Glomerular endothelial cell (primary cell): ENCODE data around the gene ZNF280C. TPM values are rescaled to one million over a fixed set of nuclear protein-coding genes. Genes with fewer than 3 reads are reported as not detected.
"Not testable (repeated sequence)": the region's sequence is repeated elsewhere in the genome, so short reads cannot be mapped to it uniquely, and the experiment has no call there.

ENCODE experiments used
- DNase-seq: peaks from one replicate; pipeline ENCODE4 v3.0.0-alpha.2; 2011; ENCODE audit warnings: low read depth, low spot score; ENCODE audit errors: extremely low read depth
- total RNA-seq: library from RNA; depleted of rRNA; stranded (reverse); fragments of >200 nt; gene quantifications from 2 replicates; pipeline ENCODE4 v1.2.3, GENCODE V29; 2015

Gene ZNF280C
- total RNA-seq, 1 donor from 2014 or later: 4.5 TPM

DNA sequence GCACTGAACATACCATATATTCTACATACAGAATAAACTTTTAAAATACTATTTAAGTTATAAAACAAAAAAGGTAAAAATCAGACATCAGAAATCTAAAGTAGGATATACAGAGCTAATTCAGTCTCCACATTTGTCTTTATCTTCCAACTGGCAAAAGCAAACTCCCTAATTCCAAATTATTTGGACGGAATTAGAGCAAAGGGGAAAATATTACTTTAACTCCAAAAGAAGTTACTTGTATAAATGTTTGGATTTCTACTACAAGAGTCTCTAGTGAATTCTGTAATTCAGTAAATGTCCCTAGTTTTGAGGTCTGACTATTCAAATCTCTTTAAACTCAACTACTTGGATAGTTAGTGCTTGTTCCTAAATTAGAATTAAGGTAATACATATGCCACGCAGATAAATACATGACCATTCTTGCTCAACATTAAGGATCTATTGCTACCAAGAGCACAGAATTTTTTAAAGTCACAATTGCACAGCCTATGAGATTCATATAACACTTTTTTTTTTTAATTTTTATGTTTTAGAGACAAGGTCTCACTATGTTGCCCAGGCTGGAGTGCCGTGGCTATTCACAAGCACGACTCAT is 7.3 kb downstream of the ZNF280C start:
- no peak for DNase-seq

DNA sequence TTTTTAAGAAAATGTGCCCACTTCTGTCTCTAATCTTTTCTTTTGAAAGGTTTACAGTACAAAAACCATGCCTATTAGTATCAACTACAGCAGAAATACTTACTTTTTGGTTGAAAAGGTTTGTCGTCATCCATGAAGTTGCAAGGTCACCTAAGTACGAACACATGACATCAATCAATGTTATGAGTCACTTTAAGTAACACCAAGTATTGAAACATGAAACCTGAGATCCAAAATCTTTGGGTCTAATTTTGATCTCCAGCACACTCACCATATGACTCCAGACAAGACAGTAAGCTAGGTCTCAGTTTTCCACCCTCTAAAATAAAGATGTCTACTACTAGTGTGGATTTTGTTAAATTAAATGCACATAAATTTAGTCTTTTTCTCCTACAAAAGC is 8.4 kb downstream of the ZNF280C start:
- DNase-seq: no peak

DNA sequence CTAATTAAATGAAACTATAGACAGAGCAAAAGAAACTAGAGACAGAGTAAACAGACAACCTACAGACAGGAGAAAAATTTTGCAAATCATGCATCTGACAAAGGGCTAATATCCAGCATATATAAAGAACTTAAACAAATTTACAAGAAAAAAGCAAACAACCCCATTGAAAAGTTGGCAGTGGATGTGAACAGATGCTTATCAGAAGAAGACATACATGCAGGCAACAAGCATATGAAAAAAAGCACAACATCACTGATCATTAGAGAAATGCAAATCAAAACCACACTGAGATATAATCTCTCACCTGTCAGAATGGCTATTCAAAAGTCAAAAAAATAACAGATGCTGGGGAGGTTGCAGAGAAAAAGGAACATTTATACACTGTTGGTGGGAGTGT is 14.8 kb downstream of the ZNF280C start:
- no peak for DNase-seq

DNA sequence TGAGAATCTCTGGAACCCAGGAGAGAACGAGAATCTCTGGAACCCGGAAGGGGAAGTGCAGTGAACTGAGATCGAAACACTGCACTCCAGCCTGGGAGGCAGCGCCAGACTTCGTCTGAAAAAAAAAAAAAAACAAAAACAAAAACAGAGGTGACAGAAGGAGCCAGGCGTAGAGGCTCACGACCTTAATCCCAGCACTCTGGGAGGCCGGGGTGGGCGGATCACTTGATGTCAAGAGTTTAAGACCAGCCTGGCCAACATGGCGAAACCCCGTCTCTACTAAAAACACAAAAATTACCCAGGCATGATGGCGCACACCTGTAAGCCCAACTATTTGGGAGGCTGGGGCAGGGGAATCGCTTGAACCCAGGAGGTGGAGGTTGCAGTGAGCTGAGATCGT is 17.0 kb downstream of the ZNF280C start:
- DNase-seq: no peak

DNA sequence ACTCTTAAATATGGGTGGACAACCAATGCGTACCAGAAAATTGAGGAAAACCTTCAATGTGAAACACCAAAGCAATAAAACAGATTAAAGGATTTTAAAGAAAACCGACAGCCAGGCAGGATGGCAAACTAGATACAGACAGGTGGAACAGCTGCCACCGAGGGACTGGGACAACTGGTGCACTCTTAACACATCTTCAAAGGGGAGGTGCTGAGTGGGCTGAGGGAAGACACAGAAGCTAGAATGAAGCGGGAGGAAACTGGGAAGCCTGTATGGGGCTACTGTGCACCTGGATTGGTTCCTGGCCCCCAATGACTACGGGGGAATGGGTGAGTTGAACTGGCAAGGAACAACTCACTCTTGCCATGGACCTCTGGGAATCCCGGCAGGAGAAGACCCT is 20.7 kb downstream of the ZNF280C start:
- DNase-seq: no peak

DNA sequence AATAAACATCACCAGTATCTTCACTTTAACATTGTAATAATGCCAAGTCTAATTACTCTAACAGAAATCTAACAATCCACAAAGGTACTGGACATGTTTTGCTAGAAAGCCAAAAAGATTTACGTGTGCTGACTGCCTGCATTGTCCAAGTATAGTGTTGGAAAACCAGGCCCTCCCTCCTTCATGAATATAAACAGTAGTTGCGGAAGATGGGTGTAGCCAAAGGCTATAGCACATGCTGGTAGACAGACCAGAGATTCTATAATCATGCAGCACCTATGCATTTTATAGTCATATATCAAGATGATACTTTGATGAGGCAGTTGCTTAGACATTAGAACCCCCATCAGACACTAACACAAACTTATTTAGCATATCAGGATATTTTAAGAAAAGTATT is 22.6 kb downstream of the ZNF280C start:
- no peak for DNase-seq

DNA sequence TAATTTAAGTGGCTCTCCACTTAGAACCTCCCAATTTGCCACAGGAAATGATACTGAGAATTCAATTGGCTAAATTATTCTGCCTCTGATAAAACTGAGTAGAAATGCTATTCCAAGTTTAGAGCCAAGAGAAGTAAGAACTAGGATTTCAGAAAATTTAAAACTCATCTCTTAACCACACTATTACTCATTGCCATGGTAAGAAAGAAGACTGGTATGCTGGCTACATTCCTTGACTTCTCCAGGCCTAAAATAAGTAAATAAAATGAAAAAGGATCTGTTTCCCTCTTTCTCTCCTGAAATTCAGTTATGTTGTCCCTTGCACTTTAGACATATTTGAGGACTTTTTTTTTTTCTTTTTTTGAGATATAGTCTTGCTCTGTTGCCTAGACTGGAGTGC is 23.3 kb downstream of the ZNF280C start:
- no peak for DNase-seq

DNA sequence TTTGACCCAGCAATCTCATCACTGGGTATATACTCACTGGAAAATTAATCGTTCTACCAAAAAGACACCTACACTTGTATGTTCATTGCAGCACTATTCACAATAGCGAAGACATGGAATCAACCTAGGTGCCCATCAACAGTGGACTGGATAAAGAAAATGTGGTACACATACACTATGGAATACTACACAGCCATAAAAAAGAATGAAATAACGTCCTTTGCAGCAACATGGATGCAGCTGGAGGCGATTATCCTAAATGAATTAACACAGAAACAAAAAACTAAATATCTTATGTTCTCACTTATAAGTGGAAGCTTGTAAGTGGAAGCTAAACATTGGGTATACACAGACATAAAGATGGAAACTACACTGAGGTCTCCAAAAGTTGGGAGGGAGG is 37.5 kb downstream of the ZNF280C start:
- not testable (repeated sequence) for DNase-seq

DNA sequence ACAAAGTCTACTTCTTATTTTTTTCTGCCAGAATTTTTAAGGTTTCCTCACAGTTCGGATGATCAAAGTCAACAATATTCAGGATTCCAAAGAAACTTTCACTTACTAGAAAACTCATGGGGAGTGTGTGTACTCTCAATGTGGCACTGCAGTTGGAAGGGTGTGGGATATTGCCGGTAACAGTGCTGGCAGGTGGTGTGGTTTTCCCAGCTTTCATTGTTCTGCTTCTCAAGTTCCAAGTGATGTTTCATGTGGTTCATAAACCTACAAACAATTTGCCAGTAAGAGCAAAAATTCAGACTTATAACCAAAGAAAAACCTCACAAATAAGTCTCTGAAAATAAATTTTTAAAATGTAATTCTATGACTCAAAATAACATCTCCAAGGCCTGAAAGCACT is 39.8 kb downstream of the ZNF280C start:
- no peak for DNase-seq

DNA sequence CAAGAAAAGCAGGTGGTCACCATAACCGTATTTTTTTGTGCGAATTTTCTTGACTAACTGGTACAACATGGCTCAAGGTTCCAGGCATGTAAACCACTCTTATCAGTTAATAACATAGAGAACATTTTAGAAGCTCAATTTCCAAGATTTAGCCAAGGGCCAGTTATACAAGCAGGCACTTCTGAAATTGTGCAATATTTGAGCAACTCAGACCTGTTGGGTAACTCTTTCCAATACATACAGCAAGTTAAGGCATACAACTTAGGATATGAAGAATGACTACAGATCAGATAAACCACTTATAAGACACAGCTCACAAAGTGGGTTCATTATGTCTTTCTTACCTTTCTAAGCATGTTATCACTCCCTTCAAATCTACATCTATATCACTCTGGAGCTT is 43.9 kb downstream of the ZNF280C start:
- DNase-seq: no peak

DNA sequence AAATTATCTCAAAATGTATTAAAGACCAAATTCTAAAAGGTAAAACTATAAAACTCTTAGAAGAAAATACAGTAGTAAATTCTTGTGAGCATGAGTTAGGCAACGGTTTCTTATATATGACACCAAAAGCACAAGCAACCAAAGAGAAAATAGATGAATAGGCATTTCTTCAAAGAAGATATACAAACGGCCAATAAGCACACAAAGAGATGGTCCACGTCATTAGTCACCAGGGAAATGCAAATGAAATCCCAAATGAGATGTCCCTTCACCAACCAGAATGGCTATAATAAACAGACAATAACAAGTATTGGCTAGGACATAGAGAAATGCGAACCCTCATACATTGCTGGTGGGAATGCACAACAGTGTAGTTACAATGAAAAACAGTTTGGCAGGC is 52.4 kb downstream of the ZNF280C start:
- DNase-seq: no peak

DNA sequence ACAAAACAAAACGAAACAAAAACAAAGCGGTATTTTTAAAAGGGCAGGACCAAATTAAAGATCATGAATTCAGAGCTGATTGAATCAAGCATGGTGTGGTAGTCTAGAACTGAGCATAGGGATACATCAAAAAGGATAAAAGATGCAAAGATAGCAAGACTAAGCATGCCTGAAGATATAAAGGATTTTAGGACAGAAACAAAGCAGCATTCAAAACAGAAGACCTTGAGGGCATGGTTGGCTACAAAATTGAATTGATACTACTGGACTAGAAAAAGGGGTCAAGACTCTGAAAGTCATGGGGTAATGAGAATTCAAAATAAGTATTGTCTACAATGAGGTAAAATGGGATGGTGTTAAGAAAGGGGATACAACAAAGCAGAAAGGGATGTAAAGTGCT is 55.3 kb downstream of the ZNF280C start:
- no peak for DNase-seq

DNA sequence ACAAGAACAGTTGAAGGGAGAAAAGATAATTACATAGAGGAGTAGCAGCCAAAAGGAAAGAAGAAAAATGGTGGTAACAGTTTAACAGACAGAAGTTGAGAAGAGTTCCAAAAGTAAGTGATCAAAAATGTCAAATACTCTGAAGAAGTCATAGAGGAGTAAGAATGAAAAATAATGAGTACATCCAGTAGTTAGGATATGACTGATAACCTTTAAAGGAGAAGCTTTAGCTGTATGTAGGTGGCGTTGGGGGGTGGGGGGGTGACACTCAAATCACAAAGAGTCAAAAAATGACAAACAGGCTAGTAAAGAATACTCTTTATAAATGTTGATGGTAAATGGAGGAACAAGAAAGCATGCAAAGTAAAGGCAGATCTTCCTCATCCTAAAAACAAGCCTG is 56.3 kb downstream of the ZNF280C start:
- DNase-seq: no peak

DNA sequence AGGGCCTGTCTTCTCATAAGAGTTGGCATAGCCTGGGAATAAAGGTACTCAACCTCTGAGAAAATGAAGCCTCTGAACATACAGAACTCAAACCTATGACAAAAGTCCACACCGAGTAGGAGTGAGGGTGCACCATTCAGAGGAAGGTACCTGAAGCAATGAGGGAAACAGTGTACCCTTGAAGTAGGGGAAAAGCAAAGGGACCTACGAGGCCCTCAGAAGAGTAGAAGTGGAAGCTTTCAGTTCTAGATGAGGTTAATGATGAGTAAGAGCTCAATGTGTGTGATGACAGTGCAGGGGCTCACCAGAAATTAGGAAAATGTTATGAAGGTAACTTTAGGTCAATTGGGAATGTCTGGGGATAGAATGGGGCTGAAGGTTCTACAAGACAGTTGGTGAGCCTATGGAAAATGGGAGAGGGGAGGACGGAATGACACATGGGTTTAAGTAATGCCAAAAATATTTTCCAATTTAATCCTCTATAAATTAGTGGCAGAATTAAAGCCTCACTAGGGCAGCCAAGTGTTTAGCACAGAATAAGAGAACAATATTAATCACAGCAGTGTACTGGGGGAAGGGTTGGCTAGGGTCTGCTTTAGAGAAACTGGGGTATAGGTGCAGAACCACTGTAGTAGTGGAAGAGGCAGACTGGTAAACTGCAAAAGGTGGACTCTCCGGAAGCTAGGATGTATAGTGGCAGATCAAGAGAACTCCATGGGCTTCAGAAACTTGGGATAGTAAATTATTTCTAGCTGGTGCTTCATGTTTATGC is 57.1 kb downstream of the ZNF280C start:
- DNase-seq: no peak

DNA sequence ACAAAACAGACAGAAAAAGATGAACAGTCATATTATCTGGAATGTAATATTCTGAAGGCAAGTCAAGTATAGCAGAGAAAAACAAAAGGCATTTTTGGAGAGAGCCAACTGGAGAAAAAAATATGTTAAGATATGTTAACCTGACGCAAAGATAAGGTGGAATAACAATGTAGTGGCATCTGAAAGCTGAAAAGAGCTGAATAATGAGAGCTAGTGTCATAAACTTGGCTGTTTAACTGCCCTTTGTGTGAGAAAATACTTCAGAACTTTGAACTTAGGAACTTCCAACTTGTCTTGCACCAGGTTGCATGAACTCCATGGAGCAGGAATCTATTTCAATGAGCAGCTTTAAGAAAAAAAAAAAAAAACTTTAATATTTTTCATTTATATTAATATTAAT is 64.1 kb downstream of the ZNF280C start:
- DNase-seq: no peak

DNA sequence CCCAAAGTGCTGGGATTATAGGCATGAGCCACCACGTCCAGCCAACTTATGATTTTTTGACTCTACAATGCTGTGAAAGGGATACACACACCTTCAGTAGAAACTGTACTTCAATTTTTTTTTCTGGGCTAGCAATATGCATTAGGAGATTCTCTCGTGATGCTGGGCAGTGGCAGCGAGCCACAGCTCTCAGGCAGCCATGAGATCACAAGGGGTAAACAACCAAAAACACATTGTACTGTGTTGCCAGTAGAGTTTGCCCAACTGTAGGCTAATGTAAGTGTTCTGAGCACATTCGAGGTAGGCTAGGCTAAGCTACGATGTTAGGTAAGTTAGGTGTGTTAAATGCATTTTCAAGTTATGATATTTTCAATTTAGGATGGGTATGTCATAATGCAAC is 71.2 kb downstream of the ZNF280C start:
- DNase-seq: no peak

DNA sequence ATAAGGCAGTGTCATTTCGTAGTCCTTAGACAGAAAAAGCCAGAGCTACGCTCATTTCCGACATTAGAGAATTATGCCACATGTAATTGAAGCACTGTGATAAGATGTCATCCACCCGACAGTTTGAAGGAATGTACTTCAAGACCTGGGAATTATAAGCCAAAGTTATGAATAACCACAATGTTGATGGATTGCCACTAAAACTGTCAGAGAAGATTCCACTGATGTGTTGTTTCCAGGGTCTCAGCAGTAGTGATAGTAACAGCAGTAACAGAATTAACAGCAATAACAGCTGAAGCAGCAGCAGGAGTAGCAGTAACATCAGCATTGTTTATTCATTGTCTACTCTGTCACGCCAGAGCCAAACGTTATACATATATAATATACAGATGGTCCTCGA is 72.2 kb downstream of the ZNF280C start:
- DNase-seq: no peak

DNA sequence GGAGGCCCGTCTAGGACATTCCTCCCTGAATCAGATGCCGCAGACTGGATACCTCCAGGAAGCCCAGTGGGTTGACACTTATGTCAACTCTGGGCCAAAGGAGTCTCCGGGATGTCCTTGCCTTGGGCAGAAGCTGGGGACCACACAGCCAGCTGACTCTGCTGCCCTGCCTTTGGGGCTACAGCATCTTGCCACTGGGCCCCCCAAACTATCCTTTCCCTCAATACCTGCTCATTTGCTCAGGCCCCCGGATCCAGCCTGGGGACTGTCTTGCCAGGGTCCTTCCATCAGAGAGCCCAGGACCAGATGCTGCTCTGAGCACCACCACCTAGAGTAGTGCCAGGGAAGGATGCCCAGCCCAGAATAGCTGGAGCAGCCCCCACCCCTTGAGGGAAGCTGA is 77.9 kb downstream of the ZNF280C start:
- no peak for DNase-seq

DNA sequence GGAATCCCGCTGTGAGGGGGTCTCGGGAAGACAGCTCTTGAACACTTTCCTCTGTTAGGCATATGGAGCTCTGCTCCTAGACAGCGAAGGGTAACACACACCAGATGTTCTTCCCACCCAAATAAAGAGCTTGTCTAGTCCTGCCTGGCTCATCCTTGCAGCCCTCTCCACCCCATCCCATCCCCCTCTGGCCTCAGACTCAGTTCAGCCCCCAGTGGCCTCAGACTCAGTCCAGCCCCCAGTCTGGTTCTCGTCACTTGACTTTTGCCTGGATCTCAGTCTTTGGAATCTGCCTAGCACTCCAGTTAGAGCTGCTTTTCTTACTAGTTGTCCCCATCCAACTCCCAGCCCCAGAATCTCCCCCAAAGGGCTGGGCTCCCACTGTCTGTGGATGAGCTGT is 82.0 kb downstream of the ZNF280C start:
- DNase-seq: no peak

DNA sequence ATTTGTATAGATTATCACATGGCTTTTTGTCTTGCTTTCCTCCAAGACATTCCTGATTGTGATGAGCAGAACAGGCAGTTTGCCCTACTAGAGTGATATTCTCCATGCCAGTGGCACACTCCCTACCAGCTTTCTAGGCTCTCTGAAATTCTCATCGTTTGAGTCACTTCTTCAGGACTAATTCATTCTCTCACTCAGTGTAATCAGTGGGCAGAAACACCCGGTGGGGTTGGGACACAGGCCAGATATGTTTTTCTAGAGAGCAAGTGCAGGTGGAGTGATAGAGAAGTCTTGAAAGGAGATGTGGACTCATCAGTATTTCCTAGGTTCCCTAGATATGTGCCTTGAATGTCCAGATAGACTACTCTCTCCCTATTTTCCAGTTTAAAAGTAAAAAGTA is 83.8 kb downstream of the ZNF280C start:
- no peak for DNase-seq

DNA sequence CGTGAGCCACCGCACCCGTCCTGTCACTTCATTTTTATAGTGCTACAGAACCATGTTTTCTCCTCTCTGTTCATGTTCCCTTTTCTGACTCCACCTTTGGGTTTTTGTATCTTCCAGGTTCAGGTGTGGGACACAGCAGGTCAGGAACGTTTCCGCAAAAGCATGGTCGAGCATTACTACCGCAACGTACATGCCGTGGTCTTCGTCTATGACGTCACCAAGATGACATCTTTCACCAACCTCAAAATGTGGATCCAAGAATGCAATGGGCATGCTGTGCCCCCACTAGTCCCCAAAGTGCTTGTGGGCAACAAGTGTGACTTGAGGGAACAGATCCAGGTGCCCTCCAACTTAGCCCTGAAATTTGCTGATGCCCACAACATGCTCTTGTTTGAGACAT is 84.5 kb downstream of the ZNF280C start:
- DNase-seq: no peak

DNA sequence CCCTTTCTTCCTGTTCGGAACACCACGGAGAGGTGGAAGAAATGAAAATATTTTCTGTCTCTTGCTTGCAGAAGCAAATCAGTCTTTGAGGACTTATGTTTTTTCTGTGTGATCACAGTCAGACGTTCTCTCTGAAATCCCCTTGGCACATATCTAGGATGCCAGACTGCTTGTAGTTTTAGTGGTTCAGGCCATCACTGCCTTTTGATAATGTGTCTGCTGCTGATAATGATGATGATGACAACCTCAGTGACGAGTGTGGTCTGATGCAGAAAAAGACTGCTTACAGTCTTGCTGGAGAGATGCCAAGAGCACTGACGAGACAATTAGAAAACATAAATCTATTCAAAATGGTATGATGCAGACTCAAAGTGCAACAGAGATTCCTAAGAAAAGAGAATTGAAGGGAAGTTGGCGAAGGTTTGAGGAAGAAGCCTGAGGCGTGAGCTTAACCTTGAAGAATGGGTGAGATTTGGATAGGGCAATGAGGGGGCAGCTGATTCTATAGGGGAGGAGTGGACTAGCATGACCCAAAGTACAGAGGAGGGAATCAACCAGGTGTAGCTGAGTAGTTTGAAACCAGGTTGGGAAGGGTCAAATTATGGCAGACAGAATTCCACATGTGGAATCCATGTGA is 89.0 kb downstream of the ZNF280C start:
- no peak for DNase-seq
